ENCODE results near the gene JAKMIP1. TPM values are rescaled to one million over a fixed set of nuclear protein-coding genes. Genes with fewer than 3 reads are reported as not detected.

The JAKMIP1 gene
- total and polyA plus RNA-seq, 4 donors = 0.08 to 0.50 (median 0.22) TPM

DNA sequence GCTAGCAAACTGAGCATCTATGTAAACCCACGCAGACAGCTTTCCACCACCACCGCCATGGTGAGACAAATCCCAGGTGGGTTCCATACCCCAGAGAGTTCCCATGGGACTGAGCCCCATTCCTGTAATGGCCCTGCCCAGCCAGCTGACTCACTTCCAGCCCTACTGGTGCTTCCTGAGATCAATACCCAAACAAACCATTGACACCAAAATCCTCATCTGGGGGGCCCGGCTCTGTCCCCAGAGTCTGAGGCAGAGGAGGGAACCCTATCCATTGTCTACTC is 30.1 kb upstream of the JAKMIP1 start:
- no peaks in the 10 kb centered on the region for H3K4me1 ChIP-seq (ENCODE audit: control insufficient read depth in 1 of 2, insufficient read depth in 2 of 2, low read length in 2 of 2)
- H3K9me3 ChIP-seq (ENCODE audit: control insufficient read depth, low read length) = no peaks in the 10 kb centered on the region
- no peak overlapping the region for H3K4me3 ChIP-seq (ENCODE audit: low read length in 2 of 2)
- H3K27me3 ChIP-seq (ENCODE audit: control insufficient read depth in 1 of 2, insufficient read depth in 2 of 2, low read length in 1 of 2) = no peaks in the 10 kb centered on the region
- intact Hi-C loops (cut with DNase I) = no loop called here
- H3K27ac ChIP-seq (ENCODE audit: low read depth in 1 of 2, low read length in 2 of 2) = no peak overlapping the region
- WGBS, 2 donors = 56 to 65% methylated on average over 3 of the region's 3 CpGs
- DNase-seq (no peak), ATAC-seq (ENCODE audit: low FRiP score) (no peak)
- no peaks in the 10 kb centered on the region for H3K36me3 ChIP-seq (ENCODE audit: control insufficient read depth in 1 of 2, insufficient read depth in 2 of 2, low read length in 1 of 2)

DNA sequence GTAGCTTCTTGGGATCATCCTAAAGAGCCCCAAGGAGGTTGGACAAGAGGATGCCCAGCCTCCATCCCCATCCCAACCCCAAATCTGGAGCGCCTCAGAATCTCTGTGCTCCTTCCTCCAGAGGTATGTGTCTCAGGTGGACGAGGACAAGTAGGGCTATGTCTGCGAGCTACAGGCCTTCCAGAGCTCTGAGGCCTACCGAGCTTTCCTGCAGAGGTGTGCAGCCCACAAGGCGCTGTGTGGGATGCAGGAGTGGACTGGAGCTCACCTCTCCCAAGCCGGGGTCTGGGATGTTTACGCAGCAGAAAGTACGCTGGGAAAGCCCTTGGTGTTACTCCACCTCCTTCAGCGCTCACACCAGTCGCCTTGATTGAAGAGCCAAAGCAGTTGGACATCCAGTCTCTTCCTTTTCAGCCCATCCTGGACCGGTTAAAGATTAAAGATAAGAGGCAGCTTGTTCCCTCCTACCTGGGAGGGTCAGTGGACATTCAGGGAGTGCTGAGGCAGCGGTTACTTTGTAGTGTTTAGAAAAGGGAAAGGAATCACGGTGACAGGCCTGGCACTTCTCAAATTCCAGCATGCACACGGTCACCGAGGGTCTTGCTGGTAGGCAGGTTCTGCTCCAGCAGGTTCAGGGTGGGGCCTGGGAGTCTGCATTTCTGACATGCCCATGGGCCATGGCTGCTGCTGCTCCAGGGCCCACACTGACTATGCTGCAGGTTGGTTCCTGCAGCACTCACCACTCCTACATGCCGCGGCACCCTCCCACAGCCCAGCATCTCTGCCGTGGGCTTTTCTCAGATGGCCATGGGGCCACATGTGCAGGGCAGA is 29.5 kb upstream of the JAKMIP1 start:
- intact Hi-C loops (cut with DNase I) = no loop called here
- Histone ChIP-seq H3K4me3 (ENCODE audit: low read length in 2 of 2) (no peak overlapping the region), H3K27ac (ENCODE audit: low read depth in 1 of 2, low read length in 2 of 2) (no peak overlapping the region), H3K27me3 (ENCODE audit: control insufficient read depth in 1 of 2, insufficient read depth in 2 of 2, low read length in 1 of 2) (no peaks in the 10 kb centered on the region), H3K9me3 (ENCODE audit: control insufficient read depth, low read length) (no peaks in the 10 kb centered on the region), H3K36me3 (ENCODE audit: control insufficient read depth in 1 of 2, insufficient read depth in 2 of 2, low read length in 1 of 2) (no peaks in the 10 kb centered on the region), H3K4me1 (ENCODE audit: control insufficient read depth in 1 of 2, insufficient read depth in 2 of 2, low read length in 2 of 2) (no peaks in the 10 kb centered on the region)
- 79% methylated on average over 18 of the region's 18 CpGs for WGBS, 2 donors
- ATAC-seq (ENCODE audit: low FRiP score) = no peak
- DNase-seq = peak in 1 of 2 donors; percentile 20

DNA sequence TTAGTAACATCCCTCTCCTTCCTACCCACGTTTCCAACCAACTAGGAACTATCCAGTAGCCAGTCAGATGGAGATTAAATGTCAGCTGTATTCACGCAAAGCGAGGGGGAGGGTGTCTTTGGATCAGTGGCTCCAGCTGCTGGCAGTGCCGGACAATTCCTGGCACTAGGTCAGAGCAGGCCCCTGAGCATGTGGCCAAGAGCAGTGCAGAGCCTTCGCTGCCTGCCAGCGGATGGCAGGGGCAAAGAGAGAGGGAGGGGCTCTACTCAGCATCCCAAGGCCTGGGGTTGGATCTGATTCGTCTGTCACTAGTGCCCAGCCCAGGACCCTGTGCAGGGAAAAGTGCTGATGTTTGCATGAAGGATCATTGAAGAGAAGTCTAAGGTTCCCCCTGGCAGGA is 28.7 kb upstream of the JAKMIP1 start:
- Histone ChIP-seq H3K4me1 (ENCODE audit: control insufficient read depth in 1 of 2, insufficient read depth in 2 of 2, low read length in 2 of 2) (no peaks in the 10 kb centered on the region), H3K27ac (ENCODE audit: low read depth in 1 of 2, low read length in 2 of 2) (no peak overlapping the region), H3K9me3 (ENCODE audit: control insufficient read depth, low read length) (no peaks in the 10 kb centered on the region), H3K36me3 (ENCODE audit: control insufficient read depth in 1 of 2, insufficient read depth in 2 of 2, low read length in 1 of 2) (no peaks in the 10 kb centered on the region), H3K4me3 (ENCODE audit: low read length in 2 of 2) (no peak overlapping the region), H3K27me3 (ENCODE audit: control insufficient read depth in 1 of 2, insufficient read depth in 2 of 2, low read length in 1 of 2) (peaks cover 0 to under 1% of the 10 kb centered on the region in 2 donors)
- ATAC-seq (ENCODE audit: low FRiP score) = no peak
- intact Hi-C loops (cut with DNase I) = no loop called here
- WGBS, 2 donors = 6 to 9% methylated on average over 7 of the region's 7 CpGs
- peak in 1 of 2 donors; percentile 46 for DNase-seq

DNA sequence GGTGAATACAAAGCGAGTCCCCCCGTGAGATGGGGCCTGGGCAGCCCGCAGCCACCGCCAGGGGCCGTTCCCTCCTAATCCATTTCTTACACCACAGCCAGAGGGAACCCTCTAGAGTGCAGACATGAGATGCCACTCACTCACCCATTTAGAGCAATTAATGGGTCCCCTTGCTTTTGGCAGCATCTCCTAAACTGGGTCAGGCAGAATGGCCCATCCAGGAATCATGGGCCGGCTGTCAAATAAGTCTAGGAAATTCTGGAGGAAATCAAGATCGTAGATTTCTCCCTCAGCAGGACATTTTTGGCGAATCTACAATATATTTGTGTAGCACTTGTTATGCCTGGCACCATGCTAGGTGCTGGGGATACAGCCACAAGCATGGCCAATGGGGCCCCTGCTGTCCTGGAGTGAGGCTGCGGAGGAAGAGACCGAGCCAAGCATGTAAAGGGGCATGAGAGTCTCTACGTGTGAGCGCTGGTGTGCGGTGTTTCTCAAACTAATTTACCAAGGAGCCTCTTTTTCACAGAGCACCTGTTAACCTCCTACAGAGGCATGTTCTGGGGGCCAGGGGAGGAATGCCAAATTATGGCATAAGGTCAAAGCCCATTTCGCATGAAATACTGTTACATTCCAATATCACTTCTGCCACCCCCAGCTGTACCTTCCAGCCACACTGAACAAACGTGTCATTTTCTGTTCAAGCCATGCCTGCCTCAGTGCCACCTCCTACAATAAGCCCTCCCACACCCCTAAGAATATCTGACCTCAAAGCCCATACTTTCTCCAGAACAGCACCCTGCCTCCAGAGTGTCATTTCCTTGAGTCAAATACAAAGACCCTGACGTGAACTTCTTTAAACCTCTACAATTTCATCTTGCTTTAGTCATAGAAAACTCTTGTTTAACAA is 28.1 kb upstream of the JAKMIP1 start:
- intact Hi-C loops (cut with DNase I) = no loop called here
- DNase-seq (peak in 1 of 2 donors; percentile 19), ATAC-seq (ENCODE audit: low FRiP score) (no peak)
- no peaks in the 10 kb centered on the region for H3K36me3 ChIP-seq (ENCODE audit: control insufficient read depth in 1 of 2, insufficient read depth in 2 of 2, low read length in 1 of 2)
- no peak overlapping the region for H3K27ac ChIP-seq (ENCODE audit: low read depth in 1 of 2, low read length in 2 of 2)
- no peak overlapping the region for H3K4me3 ChIP-seq (ENCODE audit: low read length in 2 of 2)
- peaks cover 0 to 1% of the 10 kb centered on the region in 2 donors for H3K27me3 ChIP-seq (ENCODE audit: control insufficient read depth in 1 of 2, insufficient read depth in 2 of 2, low read length in 1 of 2)
- H3K9me3 ChIP-seq (ENCODE audit: control insufficient read depth, low read length) = no peaks in the 10 kb centered on the region
- 49 to 52% methylated on average over 16 of the region's 16 CpGs for WGBS, 2 donors
- H3K4me1 ChIP-seq (ENCODE audit: control insufficient read depth in 1 of 2, insufficient read depth in 2 of 2, low read length in 2 of 2) = no peaks in the 10 kb centered on the region

DNA sequence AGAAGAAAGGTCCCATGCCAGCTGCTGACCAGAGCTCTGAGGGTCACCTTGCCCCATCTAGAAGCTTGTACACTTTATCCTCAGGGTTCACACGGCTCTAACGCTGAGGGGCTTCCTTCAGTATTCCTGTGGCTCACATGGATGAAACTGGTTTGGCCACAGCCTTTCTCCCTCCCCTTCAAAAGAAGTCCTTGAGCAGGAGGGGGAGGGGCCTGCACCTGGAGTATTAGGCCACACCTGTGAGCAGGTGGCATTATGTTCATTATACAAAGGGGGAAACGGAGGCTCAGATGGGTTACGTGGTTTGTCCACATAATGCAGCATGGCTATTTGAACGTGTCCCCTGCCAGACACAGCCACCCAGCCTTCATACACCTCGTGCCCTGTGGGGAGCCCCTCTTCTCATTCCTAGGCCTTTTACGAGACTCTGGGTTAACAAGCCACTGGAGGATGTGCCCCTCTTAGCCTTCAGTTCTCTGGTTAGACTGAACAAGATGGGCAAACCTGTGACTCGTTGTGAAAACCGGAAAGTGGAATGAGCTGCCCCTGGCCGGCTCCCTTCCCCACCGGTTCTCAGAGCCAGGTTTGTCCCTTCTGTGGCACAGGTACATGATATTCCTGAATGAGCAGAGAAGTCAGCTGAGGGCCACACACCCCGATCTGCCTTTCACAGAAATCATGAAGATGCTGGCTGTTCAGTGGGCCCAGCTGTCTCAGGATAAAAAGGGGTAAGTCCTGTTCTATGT is 27.2 kb upstream of the JAKMIP1 start:
- Histone ChIP-seq H3K4me1 (ENCODE audit: control insufficient read depth in 1 of 2, insufficient read depth in 2 of 2, low read length in 2 of 2) (no peaks in the 10 kb centered on the region), H3K4me3 (ENCODE audit: low read length in 2 of 2) (no peak overlapping the region), H3K36me3 (ENCODE audit: control insufficient read depth in 1 of 2, insufficient read depth in 2 of 2, low read length in 1 of 2) (no peaks in the 10 kb centered on the region), H3K27ac (ENCODE audit: low read depth in 1 of 2, low read length in 2 of 2) (no peak overlapping the region), H3K9me3 (ENCODE audit: control insufficient read depth, low read length) (peaks cover 3% of the 10 kb centered on the region), H3K27me3 (ENCODE audit: control insufficient read depth in 1 of 2, insufficient read depth in 2 of 2, low read length in 1 of 2) (peaks cover 0 to 1% of the 10 kb centered on the region in 2 donors)
- ATAC-seq (ENCODE audit: low FRiP score) = no peak
- DNase-seq = peak in 1 of 2 donors; percentile 25
- intact Hi-C loops (cut with DNase I) = no loop called here
- WGBS, 2 donors = 79 to 81% methylated on average over 12 of the region's 12 CpGs

DNA sequence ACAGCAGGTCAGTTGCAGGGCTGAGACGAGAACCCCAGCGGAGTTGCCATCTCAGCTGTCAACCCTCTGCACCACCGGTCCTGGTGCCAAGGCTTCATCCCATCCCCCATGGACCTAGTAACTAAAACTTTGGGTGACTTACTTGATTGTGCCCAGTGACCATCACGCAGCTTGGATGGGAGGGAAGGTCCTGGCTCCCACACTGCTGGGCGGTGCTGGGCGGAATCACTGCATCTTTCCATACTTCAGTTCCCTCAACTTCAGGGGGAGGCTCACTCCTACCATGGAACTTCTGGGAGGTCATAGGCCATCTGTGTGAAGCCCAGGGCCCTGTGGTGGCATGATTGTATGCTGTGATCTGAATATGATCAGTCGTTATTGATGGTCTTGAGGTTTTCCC is 26.2 kb upstream of the JAKMIP1 start:
- Histone ChIP-seq H3K36me3 (ENCODE audit: control insufficient read depth in 1 of 2, insufficient read depth in 2 of 2, low read length in 1 of 2) (no peaks in the 10 kb centered on the region), H3K27ac (ENCODE audit: low read depth in 1 of 2, low read length in 2 of 2) (no peak overlapping the region), H3K4me3 (ENCODE audit: low read length in 2 of 2) (no peak overlapping the region), H3K27me3 (ENCODE audit: control insufficient read depth in 1 of 2, insufficient read depth in 2 of 2, low read length in 1 of 2) (peaks cover 0 to 4% of the 10 kb centered on the region in 2 donors), H3K9me3 (ENCODE audit: control insufficient read depth, low read length) (peaks cover 7% of the 10 kb centered on the region), H3K4me1 (ENCODE audit: control insufficient read depth in 1 of 2, insufficient read depth in 2 of 2, low read length in 2 of 2) (no peaks in the 10 kb centered on the region)
- intact Hi-C loops (cut with DNase I) = no loop called here
- no peak for ATAC-seq (ENCODE audit: low FRiP score)
- no peak for DNase-seq
- 88 to 89% methylated on average over 7 of the region's 7 CpGs for WGBS, 2 donors

DNA sequence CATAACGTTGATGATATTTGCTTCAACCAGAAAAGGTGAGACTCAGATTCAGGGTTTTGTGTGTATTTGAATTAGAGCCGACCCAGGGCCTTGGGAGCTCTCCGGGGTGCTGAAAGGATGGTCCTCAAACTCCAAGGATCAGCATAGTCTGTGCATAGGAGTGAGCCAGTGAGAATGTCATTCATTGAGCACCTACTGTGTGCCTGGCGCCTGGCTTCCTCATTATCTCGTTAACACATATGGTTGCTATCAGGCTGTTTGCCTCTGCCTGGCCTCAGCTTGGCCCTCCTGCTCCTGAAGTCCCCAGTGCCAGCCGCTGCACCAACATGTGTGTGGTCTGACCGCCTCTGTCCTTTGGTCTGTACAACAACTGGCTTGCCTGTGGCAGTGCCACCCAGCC is 25.1 kb upstream of the JAKMIP1 start:
- Histone ChIP-seq H3K36me3 (ENCODE audit: control insufficient read depth in 1 of 2, insufficient read depth in 2 of 2, low read length in 1 of 2) (no peaks in the 10 kb centered on the region), H3K27me3 (ENCODE audit: control insufficient read depth in 1 of 2, insufficient read depth in 2 of 2, low read length in 1 of 2) (peaks cover 0 to 7% of the 10 kb centered on the region in 2 donors), H3K4me1 (ENCODE audit: control insufficient read depth in 1 of 2, insufficient read depth in 2 of 2, low read length in 2 of 2) (no peaks in the 10 kb centered on the region), H3K9me3 (ENCODE audit: control insufficient read depth, low read length) (peaks cover 7% of the 10 kb centered on the region), H3K27ac (ENCODE audit: low read depth in 1 of 2, low read length in 2 of 2) (no peak overlapping the region), H3K4me3 (ENCODE audit: low read length in 2 of 2) (no peak overlapping the region)
- WGBS, 2 donors = 40 to 41% methylated on average over 7 of the region's 7 CpGs
- intact Hi-C loops (cut with DNase I) = no loop called here
- DNase-seq (peak in 1 of 2 donors; percentile 55), ATAC-seq (ENCODE audit: low FRiP score) (no peak)

DNA sequence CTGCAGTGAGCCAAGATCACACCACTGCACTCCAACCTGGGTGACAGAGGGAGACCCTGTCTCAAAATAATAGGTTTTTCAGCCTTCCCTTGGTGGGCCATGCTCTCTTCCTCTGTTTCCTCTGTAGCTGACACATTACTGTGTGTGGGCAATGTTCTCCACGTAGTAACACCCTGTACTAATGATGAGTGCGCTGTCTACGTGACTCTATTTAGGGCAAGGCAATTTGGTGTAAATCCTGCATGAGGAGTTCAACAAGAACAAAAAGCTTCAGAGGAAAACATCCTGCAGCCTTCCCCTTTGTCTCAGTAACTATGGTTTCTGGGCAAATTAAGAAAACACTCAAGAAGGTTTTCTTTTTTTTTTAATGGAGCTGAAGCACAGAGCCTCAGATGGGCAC is 24.4 kb upstream of the JAKMIP1 start:
- DNase-seq (no peak), ATAC-seq (ENCODE audit: low FRiP score) (no peak)
- no peaks in the 10 kb centered on the region for H3K36me3 ChIP-seq (ENCODE audit: control insufficient read depth in 1 of 2, insufficient read depth in 2 of 2, low read length in 1 of 2)
- intact Hi-C loops (cut with DNase I) = no loop called here
- no peak overlapping the region for H3K4me3 ChIP-seq (ENCODE audit: low read length in 2 of 2)
- no peak overlapping the region for H3K27ac ChIP-seq (ENCODE audit: low read depth in 1 of 2, low read length in 2 of 2)
- H3K4me1 ChIP-seq (ENCODE audit: control insufficient read depth in 1 of 2, insufficient read depth in 2 of 2, low read length in 2 of 2) = no peaks in the 10 kb centered on the region
- peaks cover 7% of the 10 kb centered on the region for H3K9me3 ChIP-seq (ENCODE audit: control insufficient read depth, low read length)
- WGBS, 2 donors = 71 to 72% methylated on average over 3 of the region's 3 CpGs
- peaks cover 0 to 8% of the 10 kb centered on the region in 2 donors for H3K27me3 ChIP-seq (ENCODE audit: control insufficient read depth in 1 of 2, insufficient read depth in 2 of 2, low read length in 1 of 2)

Measured in aorta (tissue), 5 donors.